GM21515 (cell line): ENCODE measurements around the gene C6orf132.
"Not testable (repeated sequence)": the region's sequence is repeated elsewhere in the genome, so short reads cannot be mapped to it uniquely, and the experiment has no call there.

Source experiments
- ATAC-seq: cut with Tn5 transposase; IDR thresholded peaks from one replicate; pipeline ENCODE4 v1.9.1; 2021; ENCODE audit not compliant: unreplicated experiment

C6orf132 gene

DNA sequence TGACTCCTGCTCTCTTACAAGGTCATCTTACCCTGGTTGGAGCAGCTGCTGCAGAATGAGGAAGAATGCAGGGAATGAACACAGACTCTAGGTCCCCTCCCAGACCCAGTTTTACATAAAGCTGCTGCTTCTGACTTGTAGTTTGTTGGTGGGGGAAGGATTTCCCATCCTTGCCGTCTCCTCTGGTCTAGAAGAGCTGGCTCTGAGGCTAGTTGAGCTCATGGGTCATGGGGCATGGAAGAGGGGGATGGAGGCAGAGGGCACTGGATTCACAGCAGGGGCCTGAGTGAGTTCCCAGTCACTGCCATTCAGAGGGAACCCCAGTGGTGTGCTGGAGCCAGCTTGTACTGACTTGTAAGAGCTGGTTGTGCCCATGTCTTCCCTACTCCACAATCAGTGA, 21.6 kb upstream of the C6orf132 start:
- no peak for ATAC-seq

GRCh38 chr6:42162812-42163211, 20.4 kb upstream of the C6orf132 start:
- ATAC-seq, result no peak

DNA sequence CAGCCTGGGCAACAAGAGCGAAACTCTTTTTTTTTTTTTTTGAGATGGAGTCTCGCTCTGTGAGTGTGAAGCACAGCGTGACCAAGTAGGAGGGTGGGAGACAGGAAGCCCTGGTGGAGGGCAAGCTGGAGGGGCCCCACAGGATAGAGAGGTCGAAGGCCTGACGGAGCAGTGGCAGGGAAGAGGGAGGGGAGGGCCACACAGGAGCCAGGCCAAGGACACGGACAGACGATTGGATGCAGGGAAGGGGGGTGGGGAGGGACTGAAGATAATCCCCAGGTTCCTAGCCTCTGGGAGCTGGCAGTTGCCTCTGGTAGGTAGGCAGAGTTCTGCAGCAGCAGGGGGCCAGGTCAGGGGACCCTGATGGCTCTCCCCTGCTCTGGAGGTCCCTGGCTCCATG, 20.0 kb upstream of the C6orf132 start:
- no peak for ATAC-seq

- no peak for ATAC-seq
Observed at GRCh38 chr6:42159431-42160024, 17.1 kb upstream of the C6orf132 start.

GRCh38 chr6:42158631-42159030, 16.2 kb upstream of the C6orf132 start:
- ATAC-seq, result no peak

- ATAC-seq, result no peak
Observed at GRCh38 chr6:42158011-42158410, 15.6 kb upstream of the C6orf132 start.

DNA sequence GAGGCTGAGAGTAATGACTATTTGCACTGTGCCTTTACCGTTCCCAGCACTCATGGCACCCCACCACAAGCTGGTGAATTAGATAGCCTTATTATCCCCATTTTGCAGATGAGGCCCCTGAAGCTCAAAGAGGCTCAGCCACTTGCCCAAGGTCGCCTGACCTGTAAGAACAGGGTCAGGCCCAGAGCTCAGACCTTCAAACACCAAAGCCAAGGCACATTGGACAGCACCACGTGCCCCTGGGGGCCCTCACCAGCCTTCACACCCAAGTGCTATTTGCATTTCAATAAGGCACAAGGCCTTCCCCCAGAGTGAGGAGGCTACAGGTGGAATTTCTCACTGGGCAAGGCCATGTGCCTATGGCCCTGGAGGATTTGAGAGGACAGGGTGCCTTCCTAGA, 14.2 kb upstream of the C6orf132 start:
- ATAC-seq, result no peak

DNA sequence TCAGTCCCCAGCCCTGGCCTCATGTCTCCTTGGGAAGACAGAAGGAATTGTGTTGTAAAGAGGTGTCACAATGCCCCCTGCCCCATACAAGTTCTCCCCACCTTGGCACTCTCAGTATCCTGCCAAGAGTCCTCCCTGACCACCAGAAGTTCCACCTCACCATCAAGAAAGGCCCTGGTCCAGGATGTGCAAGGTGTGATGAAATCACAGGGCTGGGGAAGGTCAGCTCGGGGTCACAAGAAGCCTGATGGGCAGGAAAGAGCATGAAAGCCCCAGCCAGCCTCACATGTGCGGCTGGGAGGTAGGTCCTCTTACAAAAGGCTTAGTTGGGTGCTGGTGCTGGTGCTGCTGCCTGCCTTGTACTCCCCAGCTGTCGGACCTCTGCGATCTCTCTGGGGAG, 12.9 kb upstream of the C6orf132 start:
- no peak for ATAC-seq

GRCh38 chr6:42154461-42155209, 12.2 kb upstream of the C6orf132 start:
- no peak for ATAC-seq

- ATAC-seq, result no peak
Observed at GRCh38 chr6:42153921-42154320, 11.5 kb upstream of the C6orf132 start.

GRCh38 chr6:42152528-42153213, 10.3 kb upstream of the C6orf132 start:
- not testable (repeated sequence) for ATAC-seq

DNA sequence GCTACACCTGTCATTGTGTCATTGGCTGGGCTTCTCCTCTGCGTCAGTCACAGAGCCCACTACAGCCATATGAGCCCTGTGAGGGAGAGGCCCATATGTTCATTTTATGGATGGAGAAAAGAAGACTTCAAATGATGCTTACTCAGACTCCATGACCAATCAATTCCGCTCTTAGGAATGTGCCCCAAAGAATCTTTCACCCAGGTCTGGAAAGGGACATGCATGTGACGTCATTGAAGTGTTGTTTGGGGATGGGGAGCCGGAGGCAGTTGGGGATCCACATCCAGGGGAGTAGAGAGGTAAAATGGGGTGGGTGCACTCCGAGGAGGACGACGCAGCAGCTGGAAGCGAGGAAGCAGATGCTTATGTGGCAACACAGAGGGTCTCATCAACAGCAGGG, 9.6 kb upstream of the C6orf132 start:
- no peak for ATAC-seq

GRCh38 chr6:42150254-42150653, 7.8 kb upstream of the C6orf132 start:
- ATAC-seq, result no peak

DNA sequence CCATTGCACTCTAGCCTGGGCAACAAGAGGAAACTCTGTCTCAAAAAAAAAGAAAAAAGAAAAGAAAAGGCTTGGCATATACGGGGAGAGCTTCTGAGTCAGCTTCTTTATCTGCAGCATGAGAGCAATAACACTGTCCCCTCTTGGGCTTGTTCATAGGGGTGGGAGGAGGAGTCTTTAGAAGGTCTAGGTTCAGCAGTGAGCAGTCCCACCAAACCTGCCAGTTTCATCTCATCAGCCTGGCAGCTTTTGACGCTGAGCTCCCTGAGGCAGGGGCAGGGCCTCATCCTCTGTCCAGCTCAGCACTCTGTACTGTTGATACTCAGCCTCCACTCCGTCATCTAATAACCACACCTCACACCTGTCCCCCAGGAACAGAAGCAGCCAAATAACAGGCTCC, 5.6 kb upstream of the C6orf132 start:
- no peak for ATAC-seq

- ATAC-seq, result no peak
Observed at GRCh38 chr6:42147138-42147562, 4.7 kb upstream of the C6orf132 start.

DNA sequence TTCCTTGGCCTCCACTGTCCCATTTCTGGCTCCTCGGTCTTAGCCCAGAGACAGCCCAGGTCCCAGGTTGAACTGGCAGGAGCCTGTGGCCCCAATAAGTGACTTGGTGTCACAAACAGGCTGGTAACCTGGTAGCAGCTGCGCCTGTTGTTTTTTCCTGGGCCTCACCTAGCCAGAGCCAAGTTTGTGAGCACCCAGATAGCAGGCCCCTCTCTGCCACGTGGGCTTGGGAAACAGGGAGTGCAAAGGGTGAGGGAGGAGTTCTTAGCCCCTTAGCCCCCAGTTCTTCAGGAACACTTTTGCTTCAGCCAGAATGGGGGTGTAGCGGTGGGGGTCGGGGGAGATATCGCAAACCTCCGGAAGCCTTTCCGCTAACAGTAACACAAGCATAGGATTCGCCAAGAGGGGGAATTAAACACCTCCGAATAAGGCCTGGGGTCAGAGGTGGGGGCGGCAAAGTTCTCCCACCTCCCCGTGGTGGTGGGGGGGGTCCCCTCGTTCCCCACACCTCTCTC, 760 bp downstream of the C6orf132 start:
- no peak for ATAC-seq

DNA sequence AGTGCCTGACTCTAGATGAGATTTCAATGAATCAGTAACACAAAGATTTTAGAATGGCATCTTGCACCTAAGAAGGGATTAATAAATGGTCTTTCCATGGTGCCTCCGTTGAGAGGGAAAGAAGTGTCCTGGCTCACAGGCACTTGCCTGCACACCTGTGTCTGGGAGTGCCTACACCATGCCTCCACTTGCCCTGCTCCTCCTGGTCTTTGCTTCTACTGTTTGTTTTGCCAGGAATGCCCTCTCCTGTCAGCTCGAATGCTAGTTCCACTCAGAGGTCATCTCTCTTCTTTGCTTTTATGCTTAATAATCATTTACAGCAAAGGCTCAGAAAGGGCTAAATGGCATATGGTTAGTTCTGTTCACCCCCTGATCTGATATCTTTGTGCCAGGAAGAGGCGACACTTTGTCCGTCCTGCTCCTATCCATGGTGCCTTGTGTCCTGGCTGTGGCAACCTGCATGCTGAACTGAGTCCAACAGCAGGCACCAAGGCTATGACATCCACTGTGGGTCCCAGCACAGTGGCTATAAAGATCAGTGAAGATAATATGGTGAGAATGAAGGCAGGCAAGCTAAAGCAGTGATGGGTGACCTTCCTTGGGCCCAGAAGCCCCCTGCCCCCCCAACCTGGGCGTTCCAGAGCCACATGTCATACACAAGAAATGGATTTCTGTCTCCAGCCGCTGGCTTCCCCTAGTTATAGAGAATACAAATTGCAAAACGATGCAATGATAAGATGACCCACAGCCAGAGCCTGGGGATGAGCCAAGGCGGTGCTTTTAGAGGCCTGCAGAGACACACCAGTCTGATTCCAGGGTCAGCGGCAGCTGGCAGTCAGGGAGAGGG, 1.4 kb downstream of the C6orf132 start:
- ATAC-seq, result no peak

DNA sequence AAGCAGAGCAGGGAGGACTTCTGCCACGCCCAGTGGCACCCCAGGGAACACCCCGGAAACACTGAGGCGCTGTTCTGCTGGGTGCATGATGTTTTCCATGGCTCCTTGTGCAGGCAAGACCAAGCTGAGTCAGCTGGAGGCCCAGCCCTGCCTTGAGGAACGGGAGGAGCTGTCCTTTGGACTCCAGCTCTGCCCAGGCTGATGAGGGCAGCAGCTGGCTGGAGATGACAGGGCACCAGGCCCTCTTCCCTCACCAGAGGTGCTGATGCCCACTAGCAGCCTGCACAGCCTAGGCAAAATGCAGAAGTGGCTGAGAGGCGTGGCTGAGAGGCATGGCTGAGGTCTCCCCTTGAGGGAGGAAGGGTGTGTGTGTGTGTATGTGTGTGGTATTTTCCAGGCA, 2.4 kb downstream of the C6orf132 start:
- ATAC-seq, result no peak

DNA sequence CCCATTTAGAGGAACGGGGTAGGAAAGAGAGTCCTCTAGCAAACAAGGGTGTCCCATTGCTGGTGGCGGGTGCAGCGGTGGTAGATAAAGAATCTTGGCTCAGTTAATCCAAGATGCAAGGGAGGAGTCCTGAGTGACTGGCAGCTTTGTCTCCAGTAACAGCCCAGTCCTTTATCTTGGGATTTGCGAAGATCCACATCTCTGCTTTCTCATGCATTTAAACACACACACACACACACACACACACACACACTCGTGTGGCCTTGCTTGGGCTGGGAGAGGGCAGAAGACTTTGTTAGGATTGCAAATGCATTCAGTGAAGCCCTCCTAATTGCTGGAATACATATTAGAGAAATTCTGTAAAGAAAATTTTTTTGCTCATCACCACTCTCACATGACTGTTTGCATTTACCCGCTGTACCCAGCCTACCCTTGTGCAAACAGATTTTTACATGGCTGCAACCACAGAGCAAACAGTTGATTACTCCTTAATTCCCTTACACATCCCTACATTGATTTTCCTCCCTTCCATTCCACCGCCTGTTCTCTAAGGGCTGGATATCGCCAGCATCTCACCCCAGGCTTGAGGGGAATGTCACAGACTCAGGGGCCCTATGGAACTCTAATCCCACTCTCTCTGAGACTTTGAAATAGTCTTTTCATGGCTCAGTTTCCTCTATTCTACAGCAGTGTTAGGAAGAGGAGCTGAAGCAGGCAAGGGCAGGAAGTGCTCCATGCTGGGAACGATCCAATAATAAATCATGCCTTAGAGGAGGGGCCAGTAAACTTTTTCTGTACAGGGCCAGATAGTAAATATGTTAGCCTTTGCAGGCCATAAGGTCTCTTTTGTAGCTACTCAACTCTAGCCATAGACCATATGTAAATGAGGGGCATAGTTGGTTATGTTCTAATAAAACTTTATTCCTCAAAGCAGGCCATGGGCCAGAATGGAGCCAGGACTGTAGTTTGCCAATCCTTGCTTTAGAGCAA, 3.5 kb downstream of the C6orf132 start:
- no peak for ATAC-seq

GRCh38 chr6:42138190-42138589, 4.2 kb downstream of the C6orf132 start:
- no peak for ATAC-seq
